GDM1 (cell line): Measurements from ENCODE around the gene NPAS2.

Source experiments
- DNase-seq: peaks from one replicate; lab custom pipeline; 2025; lab: John Stamatoyannopoulos, UW

NPAS2 gene

DNA sequence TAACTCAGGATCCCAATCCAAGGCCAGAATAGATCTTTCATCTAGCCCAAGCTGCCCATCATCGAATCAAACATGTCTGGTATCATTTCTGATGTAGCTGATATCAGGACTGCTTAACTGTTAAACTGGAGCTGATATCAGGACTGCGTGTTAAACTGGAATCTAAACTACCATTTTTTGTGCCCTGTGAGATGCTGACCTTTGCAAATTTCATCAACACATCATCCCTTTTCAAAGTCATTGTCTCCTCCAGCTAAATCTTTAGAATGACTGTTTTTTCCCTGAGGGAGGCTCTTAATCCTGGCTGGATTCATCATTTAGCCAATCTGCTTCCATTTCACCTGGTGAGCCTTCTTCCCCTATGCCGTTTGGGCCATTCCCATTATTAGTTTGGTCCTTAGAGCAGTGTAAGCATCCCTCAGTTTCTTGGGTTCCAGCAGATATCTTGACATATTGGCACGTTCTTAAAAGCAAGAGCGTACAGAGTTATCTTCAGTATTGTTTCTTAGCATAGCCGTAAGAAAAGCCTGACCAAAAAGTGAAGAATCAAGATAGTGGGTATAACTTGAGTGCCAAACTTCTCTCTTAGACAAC lies 194.4 kb downstream of the NPAS2 start:
- DNase-seq: no peak

DNA sequence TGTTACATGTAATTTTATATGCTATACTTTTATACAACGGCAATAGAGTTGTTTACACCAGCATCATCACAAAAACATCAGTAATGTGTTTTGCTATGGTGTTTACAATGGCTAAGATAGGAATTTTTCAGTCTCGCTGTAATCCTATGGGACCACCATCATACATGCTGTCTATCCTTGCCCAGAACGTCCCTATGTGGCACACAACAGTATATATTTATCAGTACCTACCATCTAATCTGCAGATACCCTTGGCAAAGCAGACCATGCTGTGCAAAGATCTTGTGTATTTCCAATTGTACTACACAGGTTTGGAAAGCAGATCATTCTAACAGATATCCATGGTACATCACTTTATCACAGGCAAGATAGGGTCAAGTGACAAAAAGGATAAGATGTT lies 197.4 kb downstream of the NPAS2 start:
- DNase-seq: no peak

DNA sequence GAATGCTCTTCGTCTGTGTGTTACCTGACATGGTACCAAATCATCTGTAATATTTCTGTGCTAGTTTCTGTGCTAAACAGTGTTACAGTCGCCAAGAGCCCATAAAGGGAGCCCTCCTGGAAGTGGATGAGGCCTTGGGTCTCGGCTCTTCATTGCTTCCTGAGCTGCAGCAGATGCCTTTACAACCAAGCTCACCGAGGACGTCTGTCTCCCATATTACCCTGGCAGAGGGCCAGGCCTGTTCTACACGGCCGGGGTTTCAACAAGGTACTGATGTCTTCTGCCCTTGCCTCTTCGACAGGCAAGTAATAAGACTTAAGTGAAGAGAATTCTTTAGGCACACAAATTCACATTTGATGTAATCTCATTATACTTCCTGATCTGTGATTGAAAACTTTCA lies 199.0 kb downstream of the NPAS2 start:
- no peak for DNase-seq

DNA sequence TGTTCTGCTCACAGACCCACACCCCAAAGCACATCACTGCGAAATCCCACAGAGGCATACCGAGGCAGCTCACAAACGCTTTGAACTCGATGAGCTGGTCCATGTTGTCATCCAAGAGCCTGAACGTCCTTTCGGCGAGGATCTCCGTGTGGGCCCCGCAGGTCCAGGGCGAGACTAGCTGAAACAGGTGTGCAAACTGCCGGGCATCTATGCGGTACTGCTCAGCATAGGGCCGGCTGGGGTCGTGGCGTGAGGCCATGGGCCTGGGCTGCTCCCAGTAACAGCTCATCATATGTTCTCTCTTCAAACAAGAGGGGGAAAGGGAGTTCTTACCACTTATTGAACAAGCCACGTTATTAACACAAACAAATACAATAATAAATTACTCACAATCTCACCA lies 202.3 kb downstream of the NPAS2 start:
- no peak for DNase-seq

DNA sequence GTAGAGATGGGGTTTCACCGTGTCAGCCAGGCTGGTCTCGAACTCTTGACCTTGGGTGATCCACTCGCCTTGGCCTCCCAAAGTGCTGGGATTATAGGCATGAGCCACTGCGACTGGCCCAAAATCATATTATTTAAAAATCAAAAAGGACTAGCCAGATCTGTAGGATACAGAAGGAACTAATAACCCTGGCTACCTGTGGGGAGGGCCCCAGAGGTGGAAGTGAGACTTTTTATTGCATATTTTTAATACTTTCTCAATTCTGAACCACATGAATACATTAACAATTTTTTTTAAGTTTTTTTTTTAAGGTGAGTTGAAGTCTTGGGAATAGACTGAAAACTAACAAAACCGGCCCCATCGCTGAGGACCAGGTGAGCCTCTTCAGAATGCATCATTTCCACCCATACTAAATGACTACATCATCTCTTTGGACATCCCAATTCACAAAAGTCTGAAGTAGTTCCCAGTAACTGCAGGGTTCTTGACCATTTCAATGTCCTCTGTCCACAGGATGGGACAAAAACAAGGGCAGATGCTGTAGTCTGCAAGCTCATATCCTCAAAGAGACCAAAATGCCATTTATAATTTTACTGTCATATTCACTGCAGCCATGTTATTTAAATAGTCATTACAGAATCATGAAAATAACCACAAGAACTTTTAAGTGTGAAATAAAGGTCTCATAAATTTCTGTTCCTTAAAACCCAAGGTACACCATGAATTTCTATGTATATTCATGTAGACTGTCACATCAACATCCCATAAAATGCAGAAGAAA lies 203.6 kb downstream of the NPAS2 start:
- DNase-seq: no peak

DNA sequence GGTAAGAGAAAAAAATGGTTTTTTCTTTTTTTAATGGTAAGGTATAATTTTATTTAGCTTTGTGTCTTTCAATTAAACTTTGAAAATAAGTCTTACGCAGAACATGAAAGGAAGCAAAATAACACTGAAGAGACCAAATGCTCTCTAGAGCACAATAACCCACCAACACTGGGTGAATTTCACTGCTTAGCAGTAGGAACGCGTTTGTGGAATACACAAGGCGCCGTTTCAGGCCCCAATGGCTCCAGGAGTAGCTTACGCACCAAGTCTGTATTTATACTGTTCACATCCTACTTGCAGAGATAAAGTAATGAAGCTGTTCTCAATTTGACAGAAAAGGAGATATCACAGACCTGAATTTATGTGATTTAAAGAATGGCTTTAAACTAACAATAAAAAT lies 205.6 kb downstream of the NPAS2 start:
- DNase-seq: no peak

DNA sequence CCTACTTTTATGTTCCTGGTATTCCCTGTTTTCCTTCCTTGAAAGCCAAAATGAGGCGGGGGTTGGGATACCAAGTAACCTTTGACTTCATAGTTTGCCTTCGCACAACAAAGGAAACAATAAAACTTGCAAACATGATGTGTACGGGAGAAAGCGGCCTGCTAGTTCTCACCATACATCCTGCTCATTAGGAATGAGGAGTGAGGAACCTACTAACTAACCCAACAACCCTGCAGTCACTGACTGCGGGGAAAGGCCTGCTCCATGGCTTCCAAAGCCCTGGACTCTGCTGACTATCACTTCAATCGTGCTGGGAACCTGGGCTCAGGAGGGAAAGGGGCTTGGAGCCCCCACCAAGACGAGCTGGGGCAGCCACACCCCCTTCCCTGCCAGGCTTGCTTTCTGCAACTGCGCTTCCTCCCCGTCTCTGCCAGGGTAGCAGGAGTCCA lies 206.3 kb downstream of the NPAS2 start:
- no peak for DNase-seq

DNA sequence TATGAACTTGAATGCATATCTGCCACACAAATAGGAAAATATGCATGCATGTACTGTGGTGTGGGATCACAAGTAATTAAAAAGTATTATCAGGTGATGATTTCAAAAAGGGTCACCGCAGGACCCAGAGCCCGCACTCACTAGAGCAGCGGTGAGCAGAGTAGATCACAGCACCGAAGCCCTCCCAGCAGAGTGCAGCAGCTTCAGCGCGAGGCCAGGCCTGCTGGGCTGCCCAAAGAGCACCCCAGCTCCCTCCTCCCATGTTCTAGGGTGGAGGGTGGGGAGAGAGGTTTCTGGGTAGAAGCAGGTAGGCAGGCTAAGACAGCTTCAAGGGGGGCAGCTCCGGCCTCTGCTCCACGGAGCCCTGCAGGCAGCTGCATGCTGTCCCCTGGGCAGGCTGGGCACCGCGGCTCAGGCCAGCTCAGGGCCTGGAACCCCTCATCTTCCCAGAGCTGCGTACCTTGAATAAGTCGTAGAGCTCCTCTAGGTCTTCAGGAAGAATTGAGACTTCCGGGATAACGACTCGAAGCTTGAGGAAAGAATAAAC lies 207.1 kb downstream of the NPAS2 start:
- DNase-seq: no peak

DNA sequence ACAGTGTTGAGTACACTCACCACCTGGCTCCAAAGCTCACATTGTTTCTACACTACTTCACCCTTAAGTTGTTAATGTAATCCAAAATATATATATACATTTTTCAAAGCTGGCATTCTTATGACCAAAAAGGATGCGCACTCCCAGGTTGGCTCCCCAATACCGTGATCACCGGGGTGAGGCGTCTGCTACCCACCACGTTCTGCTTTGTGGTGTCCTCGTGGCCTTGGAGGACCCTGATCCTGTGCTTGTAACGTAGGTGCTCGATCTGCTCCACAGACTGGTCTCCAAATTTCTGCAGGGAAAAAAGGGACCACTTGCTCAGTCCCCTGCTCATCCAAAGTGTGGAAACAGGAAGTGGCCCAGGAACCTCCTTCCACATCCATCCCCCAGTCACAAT lies 207.9 kb downstream of the NPAS2 start:
- DNase-seq: no peak

DNA sequence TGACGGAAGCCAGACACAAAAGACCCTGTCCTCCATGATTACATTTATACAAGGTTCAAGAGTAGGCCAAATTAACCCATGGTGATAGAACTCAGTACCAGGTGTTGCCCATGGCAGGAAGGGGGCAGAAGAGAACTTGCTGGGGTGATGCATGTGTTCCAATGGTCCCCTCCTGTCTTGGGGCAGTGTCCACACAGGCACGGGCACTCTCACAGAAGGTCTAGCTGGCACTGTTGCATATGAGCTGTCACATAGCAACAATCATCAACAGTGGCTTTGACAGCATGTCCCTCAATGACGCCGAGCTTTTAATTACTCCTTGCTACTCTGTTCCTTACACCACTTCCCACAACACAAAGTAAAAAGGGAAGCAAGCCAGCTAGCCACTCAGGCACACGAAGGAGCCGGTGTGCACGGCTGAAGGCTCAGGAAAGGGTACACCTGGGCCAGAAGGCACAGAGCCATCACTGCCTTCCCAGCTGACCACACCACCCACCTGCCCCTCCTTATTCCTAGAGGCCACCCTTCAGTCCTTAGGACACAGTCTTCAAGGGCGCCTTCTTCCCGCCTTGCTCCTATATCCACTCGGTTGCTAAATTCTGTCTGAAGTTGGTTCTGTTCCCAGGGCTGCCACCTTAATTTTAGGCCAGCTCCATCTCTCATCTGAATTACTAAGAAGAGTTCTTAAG lies 211.1 kb downstream of the NPAS2 start:
- DNase-seq: no peak

DNA sequence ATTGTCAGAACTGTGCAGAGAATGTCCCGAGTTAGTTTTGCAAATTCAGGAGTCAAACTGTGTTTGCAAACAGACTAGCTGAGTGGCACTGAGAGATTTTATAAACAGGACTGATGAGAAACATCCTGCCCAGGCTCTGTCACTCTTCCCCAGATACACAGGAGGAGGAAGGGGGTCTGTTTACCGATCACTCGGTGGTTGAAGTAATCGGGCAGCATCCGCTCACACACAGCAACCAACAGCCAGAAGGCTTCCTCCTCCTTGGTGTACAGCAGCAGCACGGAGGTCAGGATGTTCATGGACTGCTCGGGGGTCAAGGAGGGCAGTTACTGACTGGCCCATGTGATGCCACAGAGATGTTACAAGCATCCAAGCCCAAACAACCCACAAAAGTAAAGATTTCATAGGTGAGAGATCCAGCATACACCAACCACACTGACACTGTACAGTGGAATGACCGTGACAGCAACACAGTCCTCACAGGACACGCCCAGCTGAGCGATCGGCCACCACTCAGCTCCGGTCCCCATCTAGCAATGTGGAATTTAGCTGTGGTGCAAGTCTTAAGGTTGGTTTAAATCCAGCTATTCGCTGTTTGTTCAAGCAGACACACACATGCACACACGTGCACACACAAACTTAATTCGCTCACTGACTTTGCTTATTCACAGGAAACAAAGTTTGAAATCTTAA lies 212.3 kb downstream of the NPAS2 start:
- DNase-seq: no peak

DNA sequence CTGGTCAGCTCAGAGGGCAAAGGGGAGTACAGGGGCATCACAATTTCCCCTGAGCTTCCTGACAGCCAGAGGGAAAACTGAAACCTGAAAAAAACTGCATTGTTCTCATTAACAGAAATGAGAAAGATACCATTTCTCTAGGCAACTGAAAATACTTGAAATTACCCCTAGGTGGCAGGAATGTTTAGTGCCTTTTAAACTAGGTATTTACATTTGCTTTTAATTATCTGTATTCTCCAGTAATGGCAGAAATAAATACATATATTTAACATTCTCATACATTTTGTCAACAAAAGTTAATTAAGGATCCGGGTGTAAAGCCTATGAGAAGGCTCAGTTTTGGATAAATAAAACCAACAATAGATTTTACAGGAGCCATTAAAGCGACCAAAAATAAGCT lies 216.6 kb downstream of the NPAS2 start:
- DNase-seq: no peak

DNA sequence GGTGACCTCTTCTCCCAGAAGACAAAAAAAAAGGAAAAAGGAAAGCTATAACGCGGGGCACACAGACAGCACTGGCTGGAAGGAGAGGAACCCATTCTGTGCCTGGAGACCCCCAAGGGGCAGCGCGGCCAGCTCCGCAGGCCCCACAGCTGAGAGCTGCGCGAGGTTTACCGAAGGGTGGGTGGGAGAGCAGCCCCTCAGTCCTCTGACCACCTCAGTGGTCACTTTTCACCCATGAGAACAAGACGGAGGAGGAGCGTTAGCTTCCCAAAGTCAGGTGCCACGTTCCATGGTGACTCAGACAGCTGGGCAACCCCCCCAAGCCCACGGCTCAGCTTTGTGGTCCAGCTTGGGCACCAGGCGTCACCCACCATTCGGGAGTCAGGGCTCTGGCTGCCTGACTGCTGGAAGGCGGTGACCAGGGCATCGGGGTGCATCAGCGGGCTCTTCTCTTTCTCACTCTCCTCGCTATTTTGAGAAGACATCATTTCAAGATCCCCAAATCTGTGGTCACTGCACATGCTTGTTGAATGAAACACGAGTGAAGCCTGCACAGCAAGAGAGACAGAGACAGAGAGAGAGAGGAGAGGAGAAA lies 217.3 kb downstream of the NPAS2 start:
- no peak for DNase-seq

DNA sequence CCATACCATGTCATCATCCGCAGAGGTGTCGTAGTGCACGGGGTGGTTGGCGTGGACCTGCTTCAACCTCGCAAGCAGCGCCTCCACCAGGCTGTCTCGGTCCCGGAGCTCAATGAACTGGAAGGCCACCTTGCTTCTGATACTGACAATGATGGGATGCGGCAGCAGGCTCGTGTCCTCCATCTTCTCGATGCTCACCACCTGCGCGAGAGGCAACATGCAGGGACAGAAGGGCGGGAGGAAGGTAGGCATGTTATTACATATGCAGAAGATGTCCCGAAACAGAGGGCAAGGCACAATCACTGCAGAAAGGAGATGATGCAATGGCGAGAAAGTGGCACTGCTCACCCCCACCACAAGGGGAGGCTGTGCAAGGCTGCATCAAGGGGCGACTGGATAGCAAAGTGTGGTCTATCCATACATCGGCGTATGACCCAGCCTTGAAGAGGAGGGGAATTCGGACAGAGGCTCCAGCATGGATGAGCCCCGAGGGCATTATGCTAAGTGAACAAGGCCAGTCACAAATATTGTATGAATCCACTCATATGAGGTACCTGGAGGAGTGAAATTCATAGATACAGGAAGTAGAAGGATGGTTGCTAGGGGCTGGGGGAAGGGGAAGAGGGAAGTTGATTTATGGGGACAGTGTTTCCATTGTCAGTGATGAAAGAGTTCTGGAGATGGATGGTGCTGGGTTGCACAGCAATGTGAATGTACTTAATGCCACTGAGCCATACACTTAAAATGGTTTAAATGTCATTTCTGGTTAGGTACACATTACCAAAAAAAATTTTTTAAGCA lies 218.7 kb downstream of the NPAS2 start:
- DNase-seq: no peak

DNA sequence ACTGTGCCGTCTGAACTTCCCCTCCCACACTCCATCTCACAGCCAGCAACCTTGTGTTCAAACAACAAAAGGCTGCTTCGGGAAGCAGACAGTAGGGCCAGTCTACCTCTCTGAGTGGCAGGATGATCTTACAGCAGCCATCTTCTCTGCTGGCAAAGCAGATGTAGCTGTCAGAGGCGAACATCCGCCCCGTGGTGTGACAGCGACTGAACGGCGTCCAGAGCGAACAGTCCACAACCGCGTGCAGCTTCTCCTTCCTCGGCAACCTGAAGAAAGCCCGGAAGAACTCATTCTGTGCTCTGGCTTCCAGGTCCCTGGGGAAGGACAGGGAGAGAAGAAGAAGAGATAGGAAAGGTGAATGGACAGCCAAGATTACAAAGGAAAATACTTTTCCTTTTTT lies 220.1 kb downstream of the NPAS2 start:
- DNase-seq: no peak

DNA sequence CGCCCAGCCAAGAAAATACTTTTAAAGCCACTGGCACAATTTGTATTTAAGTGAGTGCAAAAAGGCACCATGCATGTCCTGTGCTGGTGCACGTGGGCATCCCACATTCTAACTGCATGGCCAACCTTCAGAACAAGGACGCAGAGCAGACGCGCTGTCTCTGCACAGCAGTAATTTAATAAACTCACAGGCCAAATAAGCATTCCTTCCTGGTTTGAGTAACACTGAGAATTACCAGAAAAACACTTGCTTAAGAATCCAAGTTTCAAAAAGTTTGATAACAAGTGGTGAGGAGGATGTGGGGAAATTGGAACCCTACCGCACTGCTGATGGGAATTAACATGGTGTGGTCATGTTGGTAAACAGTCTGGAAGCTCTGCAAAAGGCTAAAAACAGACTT lies 220.8 kb downstream of the NPAS2 start:
- DNase-seq: no peak

DNA sequence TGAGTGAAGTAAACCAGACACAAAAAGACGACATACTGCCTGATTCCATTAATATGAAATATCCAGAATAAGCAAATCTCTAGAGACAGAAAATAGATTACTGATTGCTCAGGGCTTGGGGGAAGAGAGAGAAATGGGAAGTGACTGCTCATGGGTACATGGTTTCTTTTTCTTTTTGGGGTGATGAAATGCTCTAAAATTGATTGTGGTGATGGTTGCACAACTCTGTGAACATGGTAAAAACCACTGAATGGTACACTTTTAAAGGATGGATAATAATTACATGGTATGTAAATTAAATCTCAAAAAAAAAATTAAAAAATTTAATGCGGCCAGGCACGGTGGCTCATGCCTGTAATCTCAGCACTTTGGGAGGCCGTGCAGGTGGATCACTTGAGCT lies 221.5 kb downstream of the NPAS2 start:
- DNase-seq: no peak

DNA sequence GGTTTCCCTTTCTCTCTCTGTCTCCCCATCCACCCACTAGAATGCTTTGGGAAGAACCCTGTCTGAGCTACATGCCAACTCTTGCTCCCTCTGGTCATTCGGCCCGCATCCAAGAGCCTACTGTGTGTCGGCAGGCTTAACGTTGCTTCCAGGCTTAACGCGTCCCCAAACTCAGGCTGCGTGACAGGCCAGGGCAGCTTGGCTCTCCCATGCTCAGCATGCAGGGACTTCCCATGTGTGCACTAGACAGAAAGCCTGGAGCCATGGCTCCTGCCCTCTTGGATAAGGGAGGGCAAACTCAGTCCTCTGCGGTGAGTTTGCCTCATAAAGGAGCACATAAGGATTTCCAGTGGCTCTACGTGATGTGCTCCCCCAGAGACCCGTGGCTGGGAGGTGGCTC lies 225.4 kb downstream of the NPAS2 start:
- DNase-seq: no peak
